NB4 (cell line): ENCODE data around the gene ADSS1.

Source experiments
- DNase-seq: peaks from one replicate; pipeline ENCODE4 v3.0.0; 2010; ENCODE audit warnings: low read depth
- H3K4me3 ChIP-seq: one replicate; pipeline ENCODE4 v1.5.1; 2011; ENCODE audit warnings: mild to moderate bottlenecking, low read depth, low read length, moderate library complexity
- MYC ChIP-seq: IDR thresholded peaks from 2 replicates; pipeline ENCODE4 v1.6.1; 2011; ENCODE audit warnings: low read depth, low read length
- POLR2A ChIP-seq: IDR thresholded peaks from 2 replicates; pipeline ENCODE4 v1.6.1; 2011; ENCODE audit warnings: mild to moderate bottlenecking; ENCODE audit not compliant: insufficient read length; ENCODE audit errors: extremely low read depth
- TF ChIP-seq, protein P1 (sequence below): IDR thresholded peaks from one replicate; pipeline ENCODE4 v1.5.1; 2012; ENCODE audit warnings: low read depth, low read length
- TF ChIP-seq, protein P2 (sequence below): IDR thresholded peaks from 2 replicates; pipeline ENCODE4 v1.6.1; 2011; ENCODE audit warnings: low read depth, low read length

ADSS1 gene

DNA sequence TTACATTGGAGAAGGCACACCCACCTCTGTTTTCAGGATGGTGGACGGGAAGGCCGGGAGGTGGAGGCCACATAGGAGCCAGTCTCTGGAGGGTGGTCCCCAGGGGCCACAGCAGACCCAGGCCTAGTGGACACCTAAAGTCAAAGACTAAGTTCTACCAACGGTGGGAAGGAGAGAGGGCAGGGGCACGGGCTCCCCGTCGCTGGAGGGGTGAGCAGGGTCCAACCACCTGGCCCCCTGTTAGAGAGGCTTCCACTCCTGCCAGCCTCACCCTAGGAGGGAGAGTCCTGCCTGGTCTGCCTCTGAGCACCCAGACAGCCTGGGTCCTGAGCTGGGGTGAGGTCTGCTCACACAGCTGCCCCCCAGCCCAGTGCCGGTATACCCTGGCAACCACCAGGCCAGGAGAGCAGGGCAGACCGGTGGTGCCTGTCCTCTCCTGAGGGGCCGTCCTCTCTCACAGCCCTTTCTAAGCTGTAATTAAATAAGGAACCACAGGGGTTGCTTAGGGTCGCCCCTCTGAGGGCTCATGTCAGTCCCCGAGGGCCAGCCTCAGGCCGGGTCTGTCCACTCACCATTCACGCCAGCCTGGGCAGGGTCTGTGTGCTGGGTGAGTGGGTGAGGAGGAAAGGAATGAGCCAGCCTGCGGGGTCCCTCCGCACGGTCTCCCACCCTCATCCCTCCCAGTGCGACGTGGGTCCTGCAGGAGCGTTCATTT is 32.3 kb upstream of the ADSS1 start:
- TF ChIP-seq MYC: no peak
- TF ChIP-seq POLR2A: no peak
- TF ChIP-seq, protein P1, sequence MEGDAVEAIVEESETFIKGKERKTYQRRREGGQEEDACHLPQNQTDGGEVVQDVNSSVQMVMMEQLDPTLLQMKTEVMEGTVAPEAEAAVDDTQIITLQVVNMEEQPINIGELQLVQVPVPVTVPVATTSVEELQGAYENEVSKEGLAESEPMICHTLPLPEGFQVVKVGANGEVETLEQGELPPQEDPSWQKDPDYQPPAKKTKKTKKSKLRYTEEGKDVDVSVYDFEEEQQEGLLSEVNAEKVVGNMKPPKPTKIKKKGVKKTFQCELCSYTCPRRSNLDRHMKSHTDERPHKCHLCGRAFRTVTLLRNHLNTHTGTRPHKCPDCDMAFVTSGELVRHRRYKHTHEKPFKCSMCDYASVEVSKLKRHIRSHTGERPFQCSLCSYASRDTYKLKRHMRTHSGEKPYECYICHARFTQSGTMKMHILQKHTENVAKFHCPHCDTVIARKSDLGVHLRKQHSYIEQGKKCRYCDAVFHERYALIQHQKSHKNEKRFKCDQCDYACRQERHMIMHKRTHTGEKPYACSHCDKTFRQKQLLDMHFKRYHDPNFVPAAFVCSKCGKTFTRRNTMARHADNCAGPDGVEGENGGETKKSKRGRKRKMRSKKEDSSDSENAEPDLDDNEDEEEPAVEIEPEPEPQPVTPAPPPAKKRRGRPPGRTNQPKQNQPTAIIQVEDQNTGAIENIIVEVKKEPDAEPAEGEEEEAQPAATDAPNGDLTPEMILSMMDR: no peak
- TF ChIP-seq, protein P2, sequence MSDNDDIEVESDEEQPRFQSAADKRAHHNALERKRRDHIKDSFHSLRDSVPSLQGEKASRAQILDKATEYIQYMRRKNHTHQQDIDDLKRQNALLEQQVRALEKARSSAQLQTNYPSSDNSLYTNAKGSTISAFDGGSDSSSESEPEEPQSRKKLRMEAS: no peak
- H3K4me3 ChIP-seq: no peak overlapping the region
- no peak for DNase-seq

GRCh38 chr14:104692261-104692938 is 31.6 kb upstream of the ADSS1 start:
- TF ChIP-seq POLR2A: no peak
- TF ChIP-seq, protein P1: no peak
- TF ChIP-seq, protein P2: no peak
- no peak for DNase-seq
- H3K4me3 ChIP-seq: no peak overlapping the region

DNA sequence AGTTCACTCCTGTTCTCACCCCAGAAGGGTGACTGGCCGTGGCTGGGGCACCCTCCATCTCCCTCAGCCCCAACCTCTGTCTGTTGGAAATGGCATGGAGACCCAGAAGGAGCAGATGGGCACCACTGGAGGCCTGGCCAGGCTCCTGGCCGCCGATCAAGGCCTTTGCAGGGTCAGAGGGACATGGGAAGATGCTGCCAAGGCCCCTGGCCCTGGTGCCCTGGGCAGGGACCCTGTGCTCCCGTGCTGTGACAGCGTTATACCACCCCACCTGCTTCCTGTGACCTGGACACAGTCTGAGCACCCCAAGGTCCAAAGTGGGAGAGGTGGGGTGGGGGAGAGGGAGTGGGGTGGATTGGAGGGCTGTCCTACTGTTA is 31.1 kb upstream of the ADSS1 start:
- no peak overlapping the region for H3K4me3 ChIP-seq
- DNase-seq: no peak

GRCh38 chr14:104693482-104694431 is 30.3 kb upstream of the ADSS1 start:
- TF ChIP-seq MYC (no peak), POLR2A (no peak)
- TF ChIP-seq, protein P1: no peak
- TF ChIP-seq, protein P2: no peak
- DNase-seq: no peak
- H3K4me3 ChIP-seq: no peak overlapping the region

More for the DNA sequence above, 31.1 kb upstream of the ADSS1 start:
- no peak for TF ChIP-seq MYC
- TF ChIP-seq, protein P1: no peak
- TF ChIP-seq, protein P2: no peak

DNA sequence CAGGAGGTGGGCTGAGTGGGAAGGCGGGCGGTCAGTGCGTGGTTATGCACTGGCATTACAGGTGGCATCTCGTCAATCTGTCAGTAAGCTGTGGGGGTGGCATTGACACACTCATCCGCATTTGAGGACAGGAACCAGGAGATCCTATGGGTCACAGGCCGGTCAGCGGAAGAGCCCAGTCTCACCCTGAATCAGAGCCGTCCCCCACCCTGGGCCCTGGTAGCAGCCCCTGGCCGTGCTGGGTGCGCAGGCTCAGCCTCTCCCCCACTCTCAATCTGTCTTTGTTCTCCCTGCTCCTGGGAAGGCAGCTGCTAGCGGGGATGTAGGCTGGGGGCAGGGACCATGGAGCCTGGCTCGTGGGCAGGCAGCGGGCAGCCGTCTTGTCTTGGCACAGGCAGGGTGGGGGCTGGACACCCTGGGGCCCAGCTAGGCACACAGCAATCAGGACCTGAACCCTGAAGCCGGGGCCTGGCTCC is 29.5 kb upstream of the ADSS1 start:
- no peak for TF ChIP-seq MYC
- TF ChIP-seq POLR2A: no peak
- TF ChIP-seq, protein P2: no peak
- TF ChIP-seq, protein P1: no peak
- no peak overlapping the region for H3K4me3 ChIP-seq
- no peak for DNase-seq
